Testis (tissue), 2 donors: ENCODE data around the gene CERT1.
"Not testable (repeated sequence)": the region's sequence is repeated elsewhere in the genome, so short reads cannot be mapped to it uniquely, and the experiment has no call there.

Source experiments
- CTCF ChIP-seq, 3 experiments: fragments of 450-650 bp in 2 of 3; fragments of 200-600 bp in 1 of 3; sonication (generic) in 1 of 3; IDR thresholded peaks; one replicate each; pipeline ENCODE4 v1.5.1; 2016 to 2019; ENCODE audit warnings: antibody characterized with exemption in 3 of 3, mild to moderate bottlenecking in 2 of 3, moderate library complexity in 1 of 3
- POLR2A ChIP-seq: fragments of 450-650 bp; IDR thresholded peaks from one replicate; pipeline ENCODE4 v1.6.1; 2017; ENCODE audit warnings: antibody characterized with exemption, mild to moderate bottlenecking, moderate library complexity

- not testable (repeated sequence) for TF ChIP-seq CTCF (IDR thresholded peaks at IDR 0.05); POLR2A
Observed at GRCh38 chr5:75489847-75490246, 21.6 kb downstream of the CERT1 start.
